Measurements from ENCODE around the gene UNKL.

- no peak for TF ChIP-seq CTCF (IDR thresholded peaks at IDR 0.05; ENCODE audit: borderline replicate concordance, extremely low read depth, low read length, poor library complexity, severe bottlenecking)
- TF ChIP-seq EZH2 (IDR thresholded peaks at IDR 0.05; ENCODE audit: borderline replicate concordance, low read depth, low read length, severe bottlenecking) = no peak
Observed at GRCh38 chr16:1395444-1396031, 19.0 kb downstream of the UNKL start.
